Measurements from ENCODE around the gene AMN1. TPM values are rescaled to one million over a fixed set of nuclear protein-coding genes. Genes with fewer than 3 reads are reported as not detected.

Gene AMN1
- total RNA-seq, 1 experiment from 2014 or later = 26.9 TPM

DNA sequence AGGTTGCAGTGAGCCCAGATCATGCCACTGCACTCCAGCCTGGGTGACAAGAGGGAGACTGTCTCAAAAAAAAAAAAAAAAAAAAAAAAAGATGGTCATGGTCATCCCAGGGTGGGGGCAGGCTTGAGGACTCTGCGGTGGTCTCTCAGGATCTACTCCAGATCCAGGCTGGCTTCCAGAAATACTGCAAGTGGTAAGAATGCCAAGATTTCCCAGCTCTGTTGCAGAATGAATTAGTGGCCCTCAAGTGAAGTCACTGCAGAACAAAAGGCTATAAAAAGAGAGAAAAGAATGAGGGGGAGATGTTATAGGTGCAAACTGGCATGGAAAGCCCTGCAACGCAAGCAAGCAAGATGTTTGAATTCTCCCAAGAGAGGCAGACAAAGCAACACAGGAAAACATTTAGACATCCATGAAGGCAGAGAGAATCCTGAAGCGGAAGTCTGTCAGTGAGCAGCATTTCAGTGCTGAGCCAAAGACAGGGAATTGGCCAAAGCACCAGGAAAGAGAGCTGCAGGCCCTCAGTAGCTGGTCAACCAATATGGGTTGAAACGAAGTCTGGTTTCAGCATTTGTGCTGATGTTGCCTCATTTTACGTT, 101.3 kb downstream of the AMN1 start:
- no TSS peak for BruUV-seq (replicated peaks)
- H3K9me3 ChIP-seq (ENCODE audit: control insufficient read depth in 1 of 2, insufficient read depth in 1 of 2, low read depth in 1 of 2, low read length in 2 of 2) = no peaks in the 10 kb centered on the region
- no peak overlapping the region for H3K9ac ChIP-seq (ENCODE audit: low read length)
- no peak overlapping the region for H3K27ac ChIP-seq (ENCODE audit: low read depth, low read length)
- no peak overlapping the region for H2AFZ ChIP-seq (ENCODE audit: low read depth, low read length, poor library complexity, severe bottlenecking)
- ChIA-PET RAD21 (ENCODE audit: low non-redundant PET in 1 of 2, low total read pairs in 2 of 2, uncharacterized antibody in 2 of 2, unreplicated experiment in 2 of 2) (no interaction called here), CTCF (no interaction called here), POLR2A (interaction anchor here (0.7 kb wide), 1 partner anchor 108 kb away, joined by 3 read pairs; no protein-coding TSS in a partner anchor)
- intact Hi-C loops (cut with micrococcal nuclease) = no loop called here
- no peak for TF ChIP-seq ZFX (IDR thresholded peaks at IDR 0.05)
- TF ChIP-seq, protein P1, sequence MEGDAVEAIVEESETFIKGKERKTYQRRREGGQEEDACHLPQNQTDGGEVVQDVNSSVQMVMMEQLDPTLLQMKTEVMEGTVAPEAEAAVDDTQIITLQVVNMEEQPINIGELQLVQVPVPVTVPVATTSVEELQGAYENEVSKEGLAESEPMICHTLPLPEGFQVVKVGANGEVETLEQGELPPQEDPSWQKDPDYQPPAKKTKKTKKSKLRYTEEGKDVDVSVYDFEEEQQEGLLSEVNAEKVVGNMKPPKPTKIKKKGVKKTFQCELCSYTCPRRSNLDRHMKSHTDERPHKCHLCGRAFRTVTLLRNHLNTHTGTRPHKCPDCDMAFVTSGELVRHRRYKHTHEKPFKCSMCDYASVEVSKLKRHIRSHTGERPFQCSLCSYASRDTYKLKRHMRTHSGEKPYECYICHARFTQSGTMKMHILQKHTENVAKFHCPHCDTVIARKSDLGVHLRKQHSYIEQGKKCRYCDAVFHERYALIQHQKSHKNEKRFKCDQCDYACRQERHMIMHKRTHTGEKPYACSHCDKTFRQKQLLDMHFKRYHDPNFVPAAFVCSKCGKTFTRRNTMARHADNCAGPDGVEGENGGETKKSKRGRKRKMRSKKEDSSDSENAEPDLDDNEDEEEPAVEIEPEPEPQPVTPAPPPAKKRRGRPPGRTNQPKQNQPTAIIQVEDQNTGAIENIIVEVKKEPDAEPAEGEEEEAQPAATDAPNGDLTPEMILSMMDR (IDR thresholded peaks at IDR 0.05 in 2 of 3, conservative IDR thresholded peaks at IDR 0.05 in 1 of 3; ENCODE audit: borderline replicate concordance in 1 of 3, insufficient read depth in 1 of 3, low read depth in 2 of 3, low read length in 2 of 3) = no peak
- no peak for TF ChIP-seq EGR1 (IDR thresholded peaks at IDR 0.05; ENCODE audit: low read depth)
- TF ChIP-seq SRF (IDR thresholded peaks at IDR 0.05; ENCODE audit: low read depth) = no peak
- TF ChIP-seq EZH2 (IDR thresholded peaks at IDR 0.05) = no peak
- no peak for TF ChIP-seq CBX3 (IDR thresholded peaks at IDR 0.05; ENCODE audit: low read depth)
- TF ChIP-seq, protein P2, sequence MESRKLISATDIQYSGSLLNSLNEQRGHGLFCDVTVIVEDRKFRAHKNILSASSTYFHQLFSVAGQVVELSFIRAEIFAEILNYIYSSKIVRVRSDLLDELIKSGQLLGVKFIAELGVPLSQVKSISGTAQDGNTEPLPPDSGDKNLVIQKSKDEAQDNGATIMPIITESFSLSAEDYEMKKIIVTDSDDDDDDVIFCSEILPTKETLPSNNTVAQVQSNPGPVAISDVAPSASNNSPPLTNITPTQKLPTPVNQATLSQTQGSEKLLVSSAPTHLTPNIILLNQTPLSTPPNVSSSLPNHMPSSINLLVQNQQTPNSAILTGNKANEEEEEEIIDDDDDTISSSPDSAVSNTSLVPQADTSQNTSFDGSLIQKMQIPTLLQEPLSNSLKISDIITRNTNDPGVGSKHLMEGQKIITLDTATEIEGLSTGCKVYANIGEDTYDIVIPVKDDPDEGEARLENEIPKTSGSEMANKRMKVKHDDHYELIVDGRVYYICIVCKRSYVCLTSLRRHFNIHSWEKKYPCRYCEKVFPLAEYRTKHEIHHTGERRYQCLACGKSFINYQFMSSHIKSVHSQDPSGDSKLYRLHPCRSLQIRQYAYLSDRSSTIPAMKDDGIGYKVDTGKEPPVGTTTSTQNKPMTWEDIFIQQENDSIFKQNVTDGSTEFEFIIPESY (IDR thresholded peaks at IDR 0.05; ENCODE audit: extremely low read depth, insufficient replicate concordance, low read length) = no peak
- TF ChIP-seq, protein P3, sequence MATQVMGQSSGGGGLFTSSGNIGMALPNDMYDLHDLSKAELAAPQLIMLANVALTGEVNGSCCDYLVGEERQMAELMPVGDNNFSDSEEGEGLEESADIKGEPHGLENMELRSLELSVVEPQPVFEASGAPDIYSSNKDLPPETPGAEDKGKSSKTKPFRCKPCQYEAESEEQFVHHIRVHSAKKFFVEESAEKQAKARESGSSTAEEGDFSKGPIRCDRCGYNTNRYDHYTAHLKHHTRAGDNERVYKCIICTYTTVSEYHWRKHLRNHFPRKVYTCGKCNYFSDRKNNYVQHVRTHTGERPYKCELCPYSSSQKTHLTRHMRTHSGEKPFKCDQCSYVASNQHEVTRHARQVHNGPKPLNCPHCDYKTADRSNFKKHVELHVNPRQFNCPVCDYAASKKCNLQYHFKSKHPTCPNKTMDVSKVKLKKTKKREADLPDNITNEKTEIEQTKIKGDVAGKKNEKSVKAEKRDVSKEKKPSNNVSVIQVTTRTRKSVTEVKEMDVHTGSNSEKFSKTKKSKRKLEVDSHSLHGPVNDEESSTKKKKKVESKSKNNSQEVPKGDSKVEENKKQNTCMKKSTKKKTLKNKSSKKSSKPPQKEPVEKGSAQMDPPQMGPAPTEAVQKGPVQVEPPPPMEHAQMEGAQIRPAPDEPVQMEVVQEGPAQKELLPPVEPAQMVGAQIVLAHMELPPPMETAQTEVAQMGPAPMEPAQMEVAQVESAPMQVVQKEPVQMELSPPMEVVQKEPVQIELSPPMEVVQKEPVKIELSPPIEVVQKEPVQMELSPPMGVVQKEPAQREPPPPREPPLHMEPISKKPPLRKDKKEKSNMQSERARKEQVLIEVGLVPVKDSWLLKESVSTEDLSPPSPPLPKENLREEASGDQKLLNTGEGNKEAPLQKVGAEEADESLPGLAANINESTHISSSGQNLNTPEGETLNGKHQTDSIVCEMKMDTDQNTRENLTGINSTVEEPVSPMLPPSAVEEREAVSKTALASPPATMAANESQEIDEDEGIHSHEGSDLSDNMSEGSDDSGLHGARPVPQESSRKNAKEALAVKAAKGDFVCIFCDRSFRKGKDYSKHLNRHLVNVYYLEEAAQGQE (IDR thresholded peaks at IDR 0.05; ENCODE audit: low read depth) = no peak
- no peak for TF ChIP-seq FOSL1 (IDR thresholded peaks at IDR 0.05; ENCODE audit: low read depth)
- TF ChIP-seq EZH2phosphoT487 (IDR thresholded peaks at IDR 0.05; ENCODE audit: borderline replicate concordance) = no peak
- TF ChIP-seq SIN3A (IDR thresholded peaks at IDR 0.05; ENCODE audit: low read depth) = no peak
- TF ChIP-seq ZNF274 (IDR thresholded peaks at IDR 0.05; ENCODE audit: low read depth, low read length) = no peak
- TF ChIP-seq JUND (IDR thresholded peaks at IDR 0.05) = no peak
- TF ChIP-seq, protein P4, sequence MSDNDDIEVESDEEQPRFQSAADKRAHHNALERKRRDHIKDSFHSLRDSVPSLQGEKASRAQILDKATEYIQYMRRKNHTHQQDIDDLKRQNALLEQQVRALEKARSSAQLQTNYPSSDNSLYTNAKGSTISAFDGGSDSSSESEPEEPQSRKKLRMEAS (IDR thresholded peaks at IDR 0.05) = no peak
- H3K36me3 ChIP-seq (ENCODE audit: control insufficient read depth in 1 of 2, insufficient read depth in 2 of 2, low read length in 2 of 2) = no peaks in the 10 kb centered on the region
- H4K20me1 ChIP-seq (ENCODE audit: insufficient read depth) = no peaks in the 10 kb centered on the region
- no peaks in the 10 kb centered on the region for H3K9me2 ChIP-seq (ENCODE audit: insufficient read depth)
- DNase-seq (ENCODE audit: low read depth, low spot score) (no peak), ATAC-seq (no peak)
- peaks cover 0 to 4% of the 10 kb centered on the region in 2 experiments; a peak in 1 of 4 replicates for H3K4me1 ChIP-seq (ENCODE audit: control insufficient read depth in 1 of 2, insufficient read depth in 2 of 2, low read length in 2 of 2)
- H3K4me2 ChIP-seq (ENCODE audit: low read length) = no peak overlapping the region
- no peaks in the 10 kb centered on the region for H3K27me3 ChIP-seq (ENCODE audit: insufficient read depth, low read length)
- no peaks in the 10 kb centered on the region for H3K79me2 ChIP-seq (ENCODE audit: insufficient read depth, low read length)
- H3K4me3 ChIP-seq (replicated peaks in 1 of 2; ENCODE audit: low read depth in 1 of 2, low read length in 2 of 2) = no peak overlapping the region
